ENCODE results near the gene KCNT2. TPM values are rescaled to one million over a fixed set of nuclear protein-coding genes. Genes with fewer than 3 reads are reported as not detected.

Gene KCNT2
- total RNA-seq, 4 donors from 2014 or later = 3.7 to 18.5 (median 6.5) TPM

DNA sequence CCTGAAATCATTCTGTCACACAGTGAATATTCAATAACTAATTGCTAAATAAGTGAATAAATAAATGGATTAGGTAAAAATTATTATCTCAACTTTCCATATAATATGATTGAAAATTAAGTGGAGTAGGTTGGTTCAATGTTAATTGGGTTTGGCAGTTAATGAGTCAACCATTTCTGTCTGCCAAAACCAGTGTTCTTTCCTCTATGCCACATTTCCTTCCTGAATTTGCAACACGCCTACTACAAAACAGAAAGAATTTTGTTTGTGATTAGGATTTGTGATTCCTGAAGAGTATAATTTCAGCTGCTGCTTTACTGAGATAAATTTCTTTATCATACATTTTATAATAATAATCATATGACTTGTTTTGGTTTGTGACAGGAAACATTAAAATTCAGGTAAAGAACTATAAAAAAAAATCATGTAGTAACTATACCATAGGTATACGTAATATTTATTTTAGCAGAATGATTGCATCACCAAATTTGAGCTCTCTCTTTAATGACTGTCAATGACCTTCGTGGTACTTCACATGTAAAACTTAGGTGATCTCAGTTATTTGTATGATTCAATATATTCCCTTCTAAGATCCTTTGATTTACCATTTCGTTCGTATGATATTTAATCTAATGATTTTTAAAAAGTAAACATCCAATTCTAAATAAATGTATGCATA is 241.3 kb downstream of the KCNT2 start:
- Histone ChIP-seq H3K9me3 (no peaks in the 10 kb centered on the region), H3K36me3 (no peaks in the 10 kb centered on the region), H3K4me1 (no peaks in the 10 kb centered on the region), H3K27ac (no peak overlapping the region), H3K4me3 (replicated peaks in 1 of 3) (no peak overlapping the region), H3K27me3 (no peaks in the 10 kb centered on the region)
- no peak for DNase-seq
- intact Hi-C loops (cut with DNase I) = loop anchor here (10.0 kb wide), 1 partner anchor 288 kb away; the partner anchor contains the start of gene CFH
- TF ChIP-seq, protein P1, sequence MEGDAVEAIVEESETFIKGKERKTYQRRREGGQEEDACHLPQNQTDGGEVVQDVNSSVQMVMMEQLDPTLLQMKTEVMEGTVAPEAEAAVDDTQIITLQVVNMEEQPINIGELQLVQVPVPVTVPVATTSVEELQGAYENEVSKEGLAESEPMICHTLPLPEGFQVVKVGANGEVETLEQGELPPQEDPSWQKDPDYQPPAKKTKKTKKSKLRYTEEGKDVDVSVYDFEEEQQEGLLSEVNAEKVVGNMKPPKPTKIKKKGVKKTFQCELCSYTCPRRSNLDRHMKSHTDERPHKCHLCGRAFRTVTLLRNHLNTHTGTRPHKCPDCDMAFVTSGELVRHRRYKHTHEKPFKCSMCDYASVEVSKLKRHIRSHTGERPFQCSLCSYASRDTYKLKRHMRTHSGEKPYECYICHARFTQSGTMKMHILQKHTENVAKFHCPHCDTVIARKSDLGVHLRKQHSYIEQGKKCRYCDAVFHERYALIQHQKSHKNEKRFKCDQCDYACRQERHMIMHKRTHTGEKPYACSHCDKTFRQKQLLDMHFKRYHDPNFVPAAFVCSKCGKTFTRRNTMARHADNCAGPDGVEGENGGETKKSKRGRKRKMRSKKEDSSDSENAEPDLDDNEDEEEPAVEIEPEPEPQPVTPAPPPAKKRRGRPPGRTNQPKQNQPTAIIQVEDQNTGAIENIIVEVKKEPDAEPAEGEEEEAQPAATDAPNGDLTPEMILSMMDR (IDR thresholded peaks at IDR 0.05) = no peak
- TF ChIP-seq POLR2A (IDR thresholded peaks at IDR 0.05) = no peak
- WGBS, 2 donors = 83 to 87% methylated on average over 5 of the region's 5 CpGs

- H3K4me1 ChIP-seq = no peaks in the 10 kb centered on the region
- no peak for TF ChIP-seq POLR2A (IDR thresholded peaks at IDR 0.05)
- TF ChIP-seq, protein P1 (IDR thresholded peaks at IDR 0.05) = no peak
- DNase-seq = no peak
- H3K36me3 ChIP-seq = no peaks in the 10 kb centered on the region
- WGBS, 2 donors = 82 to 84% methylated on average over 5 of the region's 5 CpGs
- no peak overlapping the region for H3K27ac ChIP-seq
- no peaks in the 10 kb centered on the region for H3K27me3 ChIP-seq
- no peaks in the 10 kb centered on the region for H3K9me3 ChIP-seq
- H3K4me3 ChIP-seq (replicated peaks in 1 of 3) = no peak overlapping the region
- intact Hi-C loops (cut with DNase I) = loop anchor here (10.0 kb wide), 1 partner anchor 294 kb away; the partner anchor contains the start of gene CFH
Observed at GRCh38 chr1:196361112-196361714, 247.0 kb downstream of the KCNT2 start.

- no peaks in the 10 kb centered on the region for H3K36me3 ChIP-seq
- H3K9me3 ChIP-seq = no peaks in the 10 kb centered on the region
- 94 to 100% methylated on average over 1 of the region's 1 CpG for WGBS, 2 donors
- no peak overlapping the region for H3K4me3 ChIP-seq (replicated peaks in 1 of 3)
- H3K4me1 ChIP-seq = no peaks in the 10 kb centered on the region
- H3K27ac ChIP-seq = no peak overlapping the region
- no peak for DNase-seq
- H3K27me3 ChIP-seq = no peaks in the 10 kb centered on the region
- intact Hi-C loops (cut with DNase I) = no loop called here
- TF ChIP-seq, protein P1 (IDR thresholded peaks at IDR 0.05) = no peak
- TF ChIP-seq POLR2A (IDR thresholded peaks at IDR 0.05) = no peak
Observed at GRCh38 chr1:196357913-196358312, 250.3 kb downstream of the KCNT2 start.

DNA sequence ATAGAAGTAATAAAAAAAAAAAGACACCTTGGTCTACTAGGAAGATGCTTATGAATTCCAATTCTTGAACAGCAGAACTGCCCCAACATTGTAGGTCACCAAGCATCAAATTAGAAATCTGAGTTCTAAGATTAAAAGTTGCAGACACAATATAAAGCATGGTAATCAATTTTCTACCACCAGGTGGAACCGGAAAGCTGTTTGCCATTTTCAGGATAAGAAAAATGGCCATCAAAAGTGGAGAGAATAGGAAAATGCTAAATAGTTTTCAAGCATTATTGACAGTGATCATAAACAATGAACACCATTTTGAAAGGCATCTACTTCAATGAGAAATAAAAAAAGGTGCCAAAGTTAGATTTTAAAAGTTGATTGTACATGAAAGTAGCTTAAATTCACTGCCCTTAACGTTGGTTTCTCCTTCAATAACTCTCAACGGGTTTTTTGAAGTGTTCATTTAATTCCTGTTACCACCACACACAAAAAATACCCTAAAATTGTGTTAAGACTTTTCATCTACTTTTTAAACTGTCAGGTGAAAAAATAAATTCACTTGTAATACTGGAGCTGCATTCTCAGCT is 252.9 kb downstream of the KCNT2 start:
- intact Hi-C loops (cut with DNase I) = no loop called here
- TF ChIP-seq, protein P1 (IDR thresholded peaks at IDR 0.05) = peak; percentile 36 to 86 (median 63)
- TF ChIP-seq POLR2A (IDR thresholded peaks at IDR 0.05) = no peak

GRCh38 chr1:196344453-196344852 is 263.8 kb downstream of the KCNT2 start:
- no peak overlapping the region for H3K4me3 ChIP-seq (replicated peaks in 1 of 3)
- WGBS, 2 donors = 76 to 81% methylated on average over 2 of the region's 2 CpGs
- intact Hi-C loops (cut with DNase I) = no loop called here

More for the DNA sequence above, 252.9 kb downstream of the KCNT2 start:
- Histone ChIP-seq H3K27me3 (no peaks in the 10 kb centered on the region), H3K4me3 (replicated peaks in 1 of 3) (no peak overlapping the region), H3K27ac (no peak overlapping the region), H3K36me3 (no peaks in the 10 kb centered on the region), H3K4me1 (no peaks in the 10 kb centered on the region), H3K9me3 (no peaks in the 10 kb centered on the region)
- DNase-seq = peak in 1 of 2 donors; percentile 9
- WGBS, 2 donors = 48 to 55% methylated on average over 3 of the region's 3 CpGs

More at GRCh38 chr1:196344453-196344852, 263.8 kb downstream of the KCNT2 start:
- H3K9me3 ChIP-seq = no peaks in the 10 kb centered on the region
- H3K27ac ChIP-seq = no peak overlapping the region
- H3K36me3 ChIP-seq = no peaks in the 10 kb centered on the region
- no peaks in the 10 kb centered on the region for H3K4me1 ChIP-seq
- H3K27me3 ChIP-seq = no peaks in the 10 kb centered on the region
- TF ChIP-seq, protein P1 (IDR thresholded peaks at IDR 0.05) = no peak
- no peak for TF ChIP-seq POLR2A (IDR thresholded peaks at IDR 0.05)
- DNase-seq = no peak

All from thyroid gland (tissue), 4 donors.